K562 (cell line): ENCODE data around the gene UNC5B. TPM values are rescaled to one million over a fixed set of nuclear protein-coding genes. Genes with fewer than 3 reads are reported as not detected.

Experiments used
- ATAC-seq: fragments of 200-7000 bp; cut with Tn5 transposase; 3 replicates; pipeline ENCODE4 v1.9.1; 2020; ENCODE audit warnings: moderate library complexity
- BruUV-seq: library from RNA; stranded (reverse); fragments of 400-500 nt; replicated peaks from 2 replicates; lab custom pipeline; 2021; lab: Mats Ljungman, UMichigan
- CTCF ChIA-PET: fragments of 300-600 bp; formaldehyde crosslinking; extraction: SDS; loops from one replicate; lab custom pipeline; 2021; ENCODE audit warnings: low intra/inter-chr PET ratio; lab: Yijun Ruan, JAX
- POLR2A ChIA-PET: fragments of 300-600, 350-650 bp; sonication (Branson Sonifier 250); formaldehyde crosslinking; extraction: SDS; loops from one replicate; lab custom pipeline; 2021; ENCODE audit warnings: antibody characterized with exemption, inconsistent platforms; lab: Yijun Ruan, JAX
- DNase-seq, 4 experiments: peaks; one replicate each; pipeline versions ENCODE4 v3.0.0 to v3.0.0-alpha.2; 2011 to 2018; ENCODE audit warnings: low spot score in 3 of 4, mixed read lengths in 3 of 4; ENCODE audit errors: extremely low read depth in 1 of 4
- FAIRE-seq: peaks from 2 replicates; lab custom pipeline; 2011; peaks lifted over from hg19 to GRCh38; lab: Jason Lieb, UNC
- H2AFZ ChIP-seq: 2 replicates; pipeline ENCODE4 v1.6.0; 2011; ENCODE audit warnings: low read depth, low read length, control low read depth, inconsistent platforms
- H3K27ac ChIP-seq: fragments of 200-600 bp; 3 replicates; pipeline ENCODE4 v1.8.0; 2011; ENCODE audit warnings: low read depth, mild to moderate bottlenecking, control low read depth, inconsistent platforms, low read length, moderate library complexity, mixed read lengths; ENCODE audit errors: extremely low read depth
- H3K27me3 ChIP-seq, 2 experiments: fragments of 300-600 bp in 1 of 2; 2 replicates in 1 of 2; 3 replicates in 1 of 2; pipeline versions ENCODE4 v1.6.0 to v1.8.0; 2011; ENCODE audit warnings: inconsistent platforms in 2 of 2, low read length in 2 of 2, mild to moderate bottlenecking in 1 of 2, mixed read lengths in 1 of 2, moderate library complexity in 1 of 2; ENCODE audit not compliant: control insufficient read depth in 2 of 2, insufficient read depth in 2 of 2
- H3K36me3 ChIP-seq: fragments of 300-600 bp; 3 replicates; pipeline ENCODE4 v1.8.0; 2011; ENCODE audit warnings: mild to moderate bottlenecking, low read length, inconsistent platforms; ENCODE audit not compliant: control insufficient read depth, insufficient read depth
- H3K4me1 ChIP-seq, 2 experiments: fragments of 200-600 bp in 1 of 2; replicated peaks in 1 of 2; 2 replicates in 1 of 2; 3 replicates in 1 of 2; pipeline versions ENCODE4 v1.5.1 to v1.8.0; 2011; ENCODE audit warnings: inconsistent platforms in 2 of 2, low read length in 2 of 2, mild to moderate bottlenecking in 1 of 2, mixed read lengths in 1 of 2, moderate library complexity in 1 of 2; ENCODE audit not compliant: control insufficient read depth in 2 of 2, insufficient read depth in 2 of 2
- H3K4me2 ChIP-seq: 2 replicates; pipeline ENCODE4 v1.6.1; 2011; ENCODE audit warnings: low read length, control low read depth, inconsistent platforms, mixed read lengths; ENCODE audit not compliant: insufficient read depth
- H3K4me3 ChIP-seq: fragments of 200-600 bp; sonication (generic), shearing (Covaris generic); 2 replicates; pipeline ENCODE4 v1.5.1; 2016; ENCODE audit warnings: control low read depth, inconsistent platforms
- H3K79me2 ChIP-seq: fragments of 200-600 bp; 3 replicates; pipeline ENCODE4 v1.8.0; 2011; ENCODE audit warnings: low read length, inconsistent platforms; ENCODE audit not compliant: control insufficient read depth, insufficient read depth
- H3K9ac ChIP-seq, 2 experiments: 2 replicates each; pipeline versions ENCODE4 v1.6.0 to v1.6.1; 2011; ENCODE audit warnings: low read depth in 2 of 2, low read length in 2 of 2, control low read depth in 1 of 2, inconsistent platforms in 1 of 2, mild to moderate bottlenecking in 1 of 2, mixed read lengths in 1 of 2; ENCODE audit not compliant: insufficient read depth in 1 of 2
- H3K9me1 ChIP-seq: one replicate; pipeline ENCODE4 v1.6.0; 2011; ENCODE audit warnings: inconsistent platforms, mild to moderate bottlenecking, low read length, moderate library complexity; ENCODE audit not compliant: control insufficient read depth, insufficient read depth
- H3K9me3 ChIP-seq: replicated peaks from 2 replicates; pipeline ENCODE4 v1.5.1; 2011; ENCODE audit warnings: low read depth, low read length, inconsistent platforms; ENCODE audit not compliant: control insufficient read depth, insufficient read depth
- H4K20me1 ChIP-seq: replicated peaks from 2 replicates; pipeline ENCODE4 v1.6.1; 2011; ENCODE audit warnings: low read length, inconsistent platforms, mixed read lengths; ENCODE audit not compliant: control insufficient read depth, insufficient read depth
- CHD2 ChIP-seq: IDR thresholded peaks from 2 replicates; pipeline ENCODE4 v1.6.1; 2011; ENCODE audit warnings: low read depth, low read length
- ETS2 ChIP-seq: IDR thresholded peaks from 2 replicates; pipeline ENCODE4 v1.6.1; 2016; ENCODE audit warnings: borderline replicate concordance, missing genetic modification characterization, mild to moderate bottlenecking, moderate library complexity, missing compliant biosample characterization; ENCODE audit not compliant: poor library complexity, severe bottlenecking
- ETV1 ChIP-seq: fragments of 450-650 bp; conservative IDR thresholded peaks from 2 replicates; pipeline ENCODE4 v1.6.1; 2016; ENCODE audit warnings: missing genetic modification characterization, control low read depth, low read depth, missing compliant biosample characterization
- HDAC6 ChIP-seq: IDR thresholded peaks from 2 replicates; pipeline ENCODE4 v1.6.1; 2012; ENCODE audit warnings: low read depth, mild to moderate bottlenecking, control low read depth, inconsistent platforms, low read length, moderate library complexity
- IFI16 ChIP-seq: fragments of 250-450 bp; sonication (Bioruptor Pico); IDR thresholded peaks from 2 replicates; pipeline ENCODE4 v2.1.2; 2022; ENCODE audit warnings: mild to moderate bottlenecking, inconsistent platforms
- ILF3 ChIP-seq: fragments of 450-650 bp; IDR thresholded peaks from 2 replicates; pipeline ENCODE4 v1.6.1; 2018; ENCODE audit warnings: antibody characterized with exemption, mild to moderate bottlenecking, moderate library complexity, borderline replicate concordance
- RBM22 ChIP-seq: fragments of 200-400 bp; formaldehyde crosslinking; IDR thresholded peaks from 2 replicates; pipeline ENCODE4 v1.6.1; 2018; ENCODE audit warnings: low read length, low read depth; ENCODE audit not compliant: poor library complexity, severe bottlenecking
- TRIM28 ChIP-seq: fragments of 450-650 bp; IDR thresholded peaks from 2 replicates; pipeline ENCODE4 v1.6.1; 2017
- ZFP36 ChIP-seq: fragments of 150-350 bp; IDR thresholded peaks from 2 replicates; pipeline ENCODE4 v1.6.1; 2018; ENCODE audit warnings: low read length, low read depth; ENCODE audit not compliant: partially characterized antibody
- ZNF133 ChIP-seq: fragments of 250-450 bp; sonication (Bioruptor Pico); IDR thresholded peaks from 2 replicates; pipeline ENCODE4 v1.4.0; 2020; ENCODE audit warnings: mild to moderate bottlenecking
- ZNF263 ChIP-seq: sonication (generic); formaldehyde crosslinking; IDR thresholded peaks from 2 replicates; pipeline ENCODE4 v1.8.0; 2022; ENCODE audit warnings: mild to moderate bottlenecking, missing genetic modification reagents, borderline replicate concordance
- ZNF79 ChIP-seq: fragments of 250-450 bp; sonication (Bioruptor Pico); IDR thresholded peaks from 2 replicates; pipeline ENCODE4 v1.4.0; 2020; ENCODE audit warnings: low read depth, mild to moderate bottlenecking, moderate library complexity
- WGBS: fragments of 100-300 bp; shearing (Covaris generic); methylation state at CpG from one replicate; pipeline ENCODE4 v1.1.6; 2016; ENCODE audit warnings: low coverage, mixed read lengths; ENCODE audit not compliant: insufficient coverage; ENCODE audit errors: missing lambda C conversion rate; 5-methylcytosine and 5-hydroxymethylcytosine counted together
- in situ Hi-C: fragments of 300-500 bp; cut with MboI; formaldehyde crosslinking; loops from 4 replicates; pipeline ENCODE4 v1.15.0; 2018; ENCODE audit warnings: inconsistent platforms, mixed read lengths
- intact Hi-C: fragments of 100-400 bp; cut with micrococcal nuclease; formaldehyde crosslinking; loops from 2 replicates; pipeline ENCODE4 v1.14.2; 2022
- polyA plus RNA-seq, 8 experiments: library from polyadenylated mRNA; depleted of rRNA in 4 of 8; stranded (reverse) in 5 of 8; unstranded in 3 of 8; fragments of >200 nt; fragmentation: Nextera tagmentation in 2 of 8; fragmentation: Illumina TruSeq in 1 of 8; extraction: Ambion mirVana in 2 of 8; extraction: Trizol in 1 of 8; gene quantifications; 2 replicates each; pipeline versions ENCODE4 v1.2.1 to v1.2.3, GENCODE V29; 2011 to 2014; ENCODE audit warnings: inconsistent platforms in 1 of 8, missing spikeins in 1 of 8
- total RNA-seq, 7 experiments: library from RNA; depleted of rRNA in 6 of 7; stranded (reverse); fragments of >200 nt in 6 of 7; fragmentation: Illumina TruSeq in 2 of 7; extraction: Trizol in 2 of 7; gene quantifications; 2 replicates each; pipeline versions ENCODE4 v1.2.1 to v1.2.3, GENCODE V29; 2011 to 2021; ENCODE audit warnings: low replicate concordance in 1 of 7
- TF ChIP-seq, protein P1 (sequence below): fragments of 450-650 bp; formaldehyde crosslinking; conservative IDR thresholded peaks from 2 replicates; pipeline ENCODE4 v1.4.0; 2022; ENCODE audit warnings: mild to moderate bottlenecking, missing genetic modification characterization
- TF ChIP-seq, protein P2 (sequence below): fragments of 200-800 bp; sonication (Bioruptor generic); IDR thresholded peaks from 2 replicates; pipeline ENCODE4 v1.6.1; 2017; ENCODE audit warnings: missing genetic modification characterization, missing compliant biosample characterization
- TF ChIP-seq, protein P3 (sequence below): fragments of 450-650 bp; formaldehyde crosslinking; IDR thresholded peaks from 2 replicates; pipeline ENCODE4 v1.4.0; 2020; ENCODE audit warnings: mild to moderate bottlenecking

Gene UNC5B
- total and polyA plus RNA-seq, 9 of the 15 experiments (the other 6 are each of a cell fraction or from before 2014, with no cell fraction given) = 0.10 to 8.4 (median 2.1) TPM

DNA sequence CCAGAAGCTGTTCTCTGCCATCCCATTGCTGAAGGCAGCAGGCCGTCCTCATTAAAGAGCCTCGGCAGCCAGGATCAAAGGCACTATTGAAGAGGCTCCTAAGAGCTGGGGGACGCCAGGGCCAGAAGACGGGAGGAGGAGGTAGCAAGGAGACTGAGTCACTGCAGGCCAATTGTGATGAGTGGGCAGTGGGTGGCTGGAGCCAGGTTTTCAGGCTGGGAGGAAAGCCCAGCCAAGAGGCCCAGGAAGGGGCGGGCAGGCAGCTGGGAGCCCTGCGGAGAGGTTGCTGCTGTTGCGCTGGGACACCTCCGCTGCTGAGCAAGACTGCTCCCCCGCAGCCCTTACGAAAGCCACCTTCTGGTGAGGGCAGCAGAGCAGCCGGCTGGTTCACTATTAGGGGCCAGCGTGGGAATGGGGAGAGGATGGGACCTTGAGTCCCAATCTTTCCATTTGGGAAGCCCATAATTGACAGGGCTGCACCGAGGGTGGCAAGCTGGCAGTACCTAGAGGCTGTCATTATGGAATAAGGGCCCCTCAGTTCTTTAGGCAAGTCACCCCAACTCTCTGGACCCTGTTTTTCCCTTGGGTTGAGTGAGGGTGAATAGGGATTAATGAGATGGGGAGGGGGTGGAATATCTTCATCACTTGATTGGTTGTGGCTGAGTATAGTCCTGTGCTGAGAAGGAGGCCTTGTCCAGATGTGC, 48.4 kb downstream of the UNC5B start (continued):
- TF ChIP-seq ETV1 (tag) = no peak
- TF ChIP-seq, protein P1, sequence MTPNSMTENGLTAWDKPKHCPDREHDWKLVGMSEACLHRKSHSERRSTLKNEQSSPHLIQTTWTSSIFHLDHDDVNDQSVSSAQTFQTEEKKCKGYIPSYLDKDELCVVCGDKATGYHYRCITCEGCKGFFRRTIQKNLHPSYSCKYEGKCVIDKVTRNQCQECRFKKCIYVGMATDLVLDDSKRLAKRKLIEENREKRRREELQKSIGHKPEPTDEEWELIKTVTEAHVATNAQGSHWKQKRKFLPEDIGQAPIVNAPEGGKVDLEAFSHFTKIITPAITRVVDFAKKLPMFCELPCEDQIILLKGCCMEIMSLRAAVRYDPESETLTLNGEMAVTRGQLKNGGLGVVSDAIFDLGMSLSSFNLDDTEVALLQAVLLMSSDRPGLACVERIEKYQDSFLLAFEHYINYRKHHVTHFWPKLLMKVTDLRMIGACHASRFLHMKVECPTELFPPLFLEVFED (CRISPR knock-in tag) = no peak
- TF ChIP-seq HDAC6 = no peak
- TF ChIP-seq RBM22 = no peak
- no peak for TF ChIP-seq ZFP36

DNA sequence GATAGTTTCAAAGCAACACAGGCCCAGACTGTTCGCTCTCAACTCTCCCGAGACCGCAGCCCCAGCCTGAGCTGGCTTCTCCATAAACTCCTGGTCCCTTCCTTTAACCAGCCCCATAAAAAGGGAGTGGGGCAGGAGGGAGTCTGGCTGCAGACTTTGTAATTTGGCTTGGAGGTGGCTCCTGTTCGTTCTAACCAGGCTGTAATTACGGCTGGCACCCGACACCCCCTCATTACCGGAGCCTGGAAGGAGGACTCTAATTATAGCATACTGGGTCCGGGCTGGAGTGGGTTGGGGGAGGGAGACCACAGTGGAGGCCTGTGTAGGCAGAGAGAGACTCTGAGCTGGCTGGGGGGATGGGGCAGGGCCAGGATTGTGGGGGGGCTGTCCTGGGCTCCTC, 49.7 kb downstream of the UNC5B start:
- Histone ChIP-seq H3K27me3 (no peaks in the 10 kb centered on the region; a peak in 1 of 5 replicates), H3K79me2 (no peaks in the 10 kb centered on the region), H3K36me3 (no peaks in the 10 kb centered on the region), H4K20me1 (0 out of 2 replicates have a peak, but pooled peaks cover 3% of the 10 kb centered on the region), H3K27ac (no peak overlapping the region), H3K9me1 (no peaks in the 10 kb centered on the region), H3K4me3 (no peak overlapping the region), H3K9ac (no peak overlapping the region), H3K9me3 (no peaks in the 10 kb centered on the region), H3K4me1 (peaks cover 25 to 39% of the 10 kb centered on the region in 2 experiments), H3K4me2 (no peak overlapping the region), H2AFZ (no peak overlapping the region)
- ATAC-seq (no peak), FAIRE-seq (no peak), DNase-seq (no peak)
- no TSS peak for BruUV-seq
- intact Hi-C loops (no loop called here), in situ Hi-C loops (no loop called here)
- ChIA-PET CTCF (no interaction called here), POLR2A (interaction anchor here (0.7 to 1.0 kb wide), 3 partner anchors 10 to 1294 kb away, joined by 3 read pairs; no protein-coding TSS in a partner anchor)
- 67% methylated on average over 8 of the region's 8 CpGs for WGBS
- TF ChIP-seq ZNF263 (CRISPR knock-in tag) = no peak
- TF ChIP-seq CHD2 = no peak
- TF ChIP-seq, protein P2, sequence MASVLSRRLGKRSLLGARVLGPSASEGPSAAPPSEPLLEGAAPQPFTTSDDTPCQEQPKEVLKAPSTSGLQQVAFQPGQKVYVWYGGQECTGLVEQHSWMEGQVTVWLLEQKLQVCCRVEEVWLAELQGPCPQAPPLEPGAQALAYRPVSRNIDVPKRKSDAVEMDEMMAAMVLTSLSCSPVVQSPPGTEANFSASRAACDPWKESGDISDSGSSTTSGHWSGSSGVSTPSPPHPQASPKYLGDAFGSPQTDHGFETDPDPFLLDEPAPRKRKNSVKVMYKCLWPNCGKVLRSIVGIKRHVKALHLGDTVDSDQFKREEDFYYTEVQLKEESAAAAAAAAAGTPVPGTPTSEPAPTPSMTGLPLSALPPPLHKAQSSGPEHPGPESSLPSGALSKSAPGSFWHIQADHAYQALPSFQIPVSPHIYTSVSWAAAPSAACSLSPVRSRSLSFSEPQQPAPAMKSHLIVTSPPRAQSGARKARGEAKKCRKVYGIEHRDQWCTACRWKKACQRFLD (CRISPR knock-in tag) = no peak
- TF ChIP-seq ETS2 (tag) = no peak
- no peak for TF ChIP-seq ILF3
- TF ChIP-seq ZNF133 (CRISPR knock-in tag) = no peak
- TF ChIP-seq, protein P3, sequence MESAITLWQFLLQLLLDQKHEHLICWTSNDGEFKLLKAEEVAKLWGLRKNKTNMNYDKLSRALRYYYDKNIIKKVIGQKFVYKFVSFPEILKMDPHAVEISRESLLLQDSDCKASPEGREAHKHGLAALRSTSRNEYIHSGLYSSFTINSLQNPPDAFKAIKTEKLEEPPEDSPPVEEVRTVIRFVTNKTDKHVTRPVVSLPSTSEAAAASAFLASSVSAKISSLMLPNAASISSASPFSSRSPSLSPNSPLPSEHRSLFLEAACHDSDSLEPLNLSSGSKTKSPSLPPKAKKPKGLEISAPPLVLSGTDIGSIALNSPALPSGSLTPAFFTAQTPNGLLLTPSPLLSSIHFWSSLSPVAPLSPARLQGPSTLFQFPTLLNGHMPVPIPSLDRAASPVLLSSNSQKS (CRISPR knock-in tag) = no peak
- TF ChIP-seq TRIM28 = no peak
- TF ChIP-seq ZNF79 (CRISPR knock-in tag) = no peak
- no peak for TF ChIP-seq IFI16 (CRISPR knock-in tag)
- TF ChIP-seq, all 486 proteins: peak for 0
